HL-60/S4 (cell line): ENCODE data around the gene TINCR.
"Not testable (repeated sequence)": the region's sequence is repeated elsewhere in the genome, so short reads cannot be mapped to it uniquely, and the experiment has no call there.

Source experiments
- in situ Hi-C: fragments of 300-500 bp; cut with MboI; formaldehyde crosslinking; loops from 2 replicates; pipeline ENCODE4 v1.14.3; 2022; ENCODE audit warnings: low sequenced_read_pairs

Gene TINCR

DNA sequence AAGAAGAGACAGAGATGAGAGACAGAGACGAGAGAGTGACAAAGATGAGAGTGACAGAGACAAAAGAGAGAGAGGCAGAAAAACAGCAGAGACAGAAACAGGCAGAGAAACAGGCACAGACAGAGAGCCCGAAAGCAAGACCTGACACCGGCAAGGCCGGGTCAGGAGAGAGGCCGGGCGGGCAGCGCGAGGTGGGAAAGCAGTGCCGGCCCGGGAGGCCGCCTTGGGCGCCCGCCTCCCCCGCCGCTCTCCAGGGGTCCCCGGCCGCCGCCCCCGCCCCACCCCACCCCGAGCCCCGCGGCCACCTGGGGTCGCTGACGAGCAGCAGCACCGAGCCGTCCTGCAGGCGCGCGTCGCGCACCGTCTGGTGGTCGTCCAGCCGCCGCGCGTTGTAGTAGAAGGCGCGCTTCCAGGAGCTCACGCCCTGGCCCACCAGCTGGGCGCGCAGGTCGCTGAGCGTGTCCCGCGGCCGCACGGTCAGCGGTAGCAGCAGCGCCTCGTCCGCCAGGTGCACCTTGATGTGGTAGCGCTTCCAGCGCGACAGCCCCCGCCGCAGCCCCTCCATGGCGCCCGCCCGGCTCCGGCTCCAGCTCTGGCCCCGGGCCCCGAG, at the start of gene TINCR:
Gene TINCR (minus strand): TSS at position 594 of the 610 bp plus-strand sequence.
- in situ Hi-C loops = no loop called here

DNA sequence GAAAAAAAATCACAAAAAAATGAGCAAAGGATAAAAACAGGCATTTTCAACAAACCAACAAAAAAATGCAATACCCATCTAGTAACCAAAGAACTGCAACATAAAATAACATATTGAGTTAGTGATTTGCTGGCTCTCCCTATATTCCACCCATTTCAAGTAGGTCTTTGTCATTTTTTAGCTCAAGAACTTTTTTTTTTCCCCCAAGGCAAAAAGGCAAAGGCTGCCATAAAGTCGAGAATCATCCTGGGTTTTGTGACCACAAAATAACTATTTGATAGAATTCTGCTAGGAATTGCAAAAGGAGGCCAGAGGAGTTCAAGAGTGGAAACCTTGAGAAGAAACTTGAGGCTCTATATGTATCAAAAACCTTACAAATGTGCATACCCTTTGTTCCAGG, 49.3 kb upstream of the TINCR start:
- in situ Hi-C loops = no loop called here

DNA sequence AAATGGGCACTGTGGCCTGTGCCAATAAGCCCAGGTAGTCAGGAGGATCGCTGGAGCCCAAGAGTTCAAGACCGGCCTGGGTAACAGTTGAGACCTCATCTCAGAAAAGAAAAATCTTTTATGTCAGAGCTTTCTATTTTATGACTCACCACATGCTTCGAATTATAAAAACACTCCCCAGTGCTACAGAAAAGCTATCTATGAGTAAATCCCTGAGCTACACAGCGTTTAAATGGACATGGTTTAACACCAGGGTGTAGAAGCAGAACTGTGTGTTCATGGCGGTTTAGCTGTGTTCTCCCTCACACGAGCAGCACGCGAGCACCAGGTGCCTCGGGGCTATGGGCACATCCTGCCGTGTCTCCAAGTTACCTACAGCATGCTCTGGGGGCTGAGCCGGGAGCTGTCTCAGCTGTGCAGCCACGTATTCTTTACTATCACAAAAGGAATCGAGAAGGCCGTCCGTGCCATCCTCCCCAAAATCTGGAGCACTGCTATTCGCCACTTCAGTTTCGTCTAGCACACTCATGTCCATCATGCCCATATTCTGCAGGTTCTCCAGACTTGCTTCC, 48.1 kb upstream of the TINCR start:
- in situ Hi-C loops = no loop called here

GRCh38 chr19:5612891-5613865, 45.4 kb upstream of the TINCR start:
- in situ Hi-C loops = no loop called here

- in situ Hi-C loops = no loop called here
Observed at GRCh38 chr19:5609881-5610448, 42.2 kb upstream of the TINCR start.

DNA sequence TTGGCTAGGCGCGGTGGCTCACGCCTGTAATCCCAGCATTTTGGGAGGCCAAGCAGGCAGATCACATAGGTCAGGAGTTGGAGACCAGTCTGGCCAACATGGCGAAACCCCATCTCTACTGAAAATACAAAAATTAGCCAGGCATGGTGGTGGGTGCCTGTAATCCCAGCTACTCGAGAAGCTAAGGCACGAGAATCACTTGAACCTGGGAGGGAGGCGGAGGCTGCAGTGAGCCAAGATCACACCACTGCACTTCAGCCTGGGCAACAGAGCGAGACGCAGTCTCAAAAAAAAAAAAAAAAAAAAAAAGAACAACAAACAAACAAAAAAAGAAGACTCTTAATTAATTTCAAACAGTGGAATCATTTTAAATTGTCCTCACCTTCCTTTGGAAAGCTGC, 41.0 kb upstream of the TINCR start:
- in situ Hi-C loops = not testable (repeated sequence)

DNA sequence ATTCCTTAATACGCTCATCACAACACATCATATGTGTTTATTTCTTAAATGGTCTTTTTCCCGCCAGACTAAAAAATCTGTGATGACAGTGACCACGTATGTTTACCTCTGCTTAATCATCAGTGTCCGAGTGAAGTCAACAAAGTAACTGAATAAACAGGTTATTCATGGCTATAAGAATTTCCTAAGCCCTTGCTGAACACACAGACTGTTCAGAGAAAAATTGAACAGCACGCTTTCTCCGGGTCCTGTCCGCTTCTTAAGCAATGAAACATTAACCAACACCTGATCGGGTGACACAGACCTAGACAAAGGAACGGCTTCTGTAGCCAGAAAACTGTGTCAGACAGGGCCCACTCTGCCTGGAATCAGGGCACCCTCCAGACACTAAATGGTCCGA, 40.5 kb upstream of the TINCR start:
- in situ Hi-C loops = no loop called here

- in situ Hi-C loops = no loop called here
Observed at GRCh38 chr19:5607318-5608275, 39.8 kb upstream of the TINCR start.

DNA sequence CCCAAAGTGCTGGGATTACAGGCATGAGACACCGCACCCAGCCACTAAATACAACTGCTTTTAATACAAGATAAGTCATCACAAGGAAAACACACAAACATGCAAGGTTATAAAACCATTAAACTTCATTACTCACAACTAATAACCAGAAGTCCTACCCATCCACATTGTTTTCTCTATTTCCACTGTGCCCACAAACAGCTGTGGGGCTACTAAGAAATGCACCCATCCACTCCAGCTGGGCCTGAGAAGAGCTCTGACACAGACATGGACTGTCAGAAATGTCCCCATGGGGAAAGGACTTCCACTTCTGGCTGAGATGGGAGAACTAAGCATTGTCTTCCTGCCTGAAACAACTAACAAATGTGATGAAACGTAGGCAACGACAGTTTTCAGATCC, 37.6 kb upstream of the TINCR start:
- in situ Hi-C loops = no loop called here

GRCh38 chr19:5603626-5604025, 35.9 kb upstream of the TINCR start:
- in situ Hi-C loops = no loop called here

- in situ Hi-C loops = no loop called here
Observed at GRCh38 chr19:5600797-5601196, 33.0 kb upstream of the TINCR start.

GRCh38 chr19:5595745-5596144, 28.0 kb upstream of the TINCR start:
- in situ Hi-C loops = no loop called here

DNA sequence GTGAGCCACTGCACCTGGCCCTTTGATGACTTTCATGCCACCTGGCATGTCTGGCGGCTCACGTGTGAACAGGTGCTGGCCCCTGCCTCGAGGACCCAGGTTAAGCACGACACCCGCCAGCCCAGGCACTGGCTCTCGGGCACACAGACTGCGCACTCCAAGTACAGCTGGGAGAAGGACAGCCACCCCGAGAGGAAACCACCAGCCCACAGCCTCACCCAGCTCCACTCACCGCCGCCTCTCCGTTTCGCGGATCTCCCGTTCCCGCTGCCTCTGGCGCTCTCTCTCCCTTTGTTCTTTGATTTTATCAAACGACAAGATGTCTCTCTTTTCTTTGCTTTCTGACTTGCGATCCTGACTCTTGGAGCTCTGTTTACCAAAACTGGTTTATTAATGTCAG, 27.4 kb upstream of the TINCR start:
- in situ Hi-C loops = no loop called here

GRCh38 chr19:5594521-5594950, 26.8 kb upstream of the TINCR start:
- in situ Hi-C loops = no loop called here

DNA sequence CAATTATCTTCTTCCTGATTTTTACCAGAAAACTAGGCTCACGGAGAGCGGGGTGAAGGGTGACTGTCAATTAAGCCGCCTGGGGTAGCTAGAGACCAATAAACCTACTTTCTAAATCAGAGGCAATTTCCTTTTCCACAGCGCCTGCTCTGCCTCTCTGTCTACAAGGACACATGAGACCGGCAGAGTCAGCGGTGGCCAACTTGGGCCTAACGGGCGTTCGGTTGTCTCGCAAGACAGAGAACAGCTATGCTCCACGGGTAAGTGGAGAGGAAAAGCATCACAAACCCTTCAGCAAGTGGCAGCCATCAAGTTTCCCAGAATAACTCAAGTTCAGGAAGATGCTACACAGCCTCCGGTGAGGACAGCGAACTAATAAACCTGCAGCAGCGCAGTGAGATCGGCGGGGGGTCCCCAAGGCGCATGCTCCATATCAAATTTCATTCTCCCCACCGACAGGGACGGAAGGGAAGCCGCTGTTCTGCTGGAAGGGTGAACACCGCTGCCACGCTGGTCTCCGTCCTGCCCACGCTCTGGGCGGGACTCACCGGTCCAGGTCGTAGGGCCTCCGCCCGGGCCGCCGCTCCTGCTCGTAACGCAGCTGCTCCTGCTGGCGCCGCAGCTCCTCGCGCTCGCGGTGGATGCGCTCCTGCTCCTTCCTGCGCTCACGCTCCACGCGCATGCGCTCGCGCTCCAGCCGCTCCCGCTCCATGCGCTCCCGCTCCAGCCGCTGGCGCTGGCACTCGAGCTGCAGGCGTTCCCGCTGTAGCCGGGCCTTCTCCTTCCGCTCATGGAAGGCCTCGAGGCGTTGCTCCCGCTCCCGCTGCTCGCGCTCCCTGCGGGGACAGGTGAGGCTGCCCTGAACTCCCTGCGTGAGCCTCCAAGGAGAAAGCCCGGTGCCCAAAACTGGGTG, 25.8 kb upstream of the TINCR start:
- in situ Hi-C loops = no loop called here

GRCh38 chr19:5592531-5593342, 25.0 kb upstream of the TINCR start:
- in situ Hi-C loops = no loop called here

DNA sequence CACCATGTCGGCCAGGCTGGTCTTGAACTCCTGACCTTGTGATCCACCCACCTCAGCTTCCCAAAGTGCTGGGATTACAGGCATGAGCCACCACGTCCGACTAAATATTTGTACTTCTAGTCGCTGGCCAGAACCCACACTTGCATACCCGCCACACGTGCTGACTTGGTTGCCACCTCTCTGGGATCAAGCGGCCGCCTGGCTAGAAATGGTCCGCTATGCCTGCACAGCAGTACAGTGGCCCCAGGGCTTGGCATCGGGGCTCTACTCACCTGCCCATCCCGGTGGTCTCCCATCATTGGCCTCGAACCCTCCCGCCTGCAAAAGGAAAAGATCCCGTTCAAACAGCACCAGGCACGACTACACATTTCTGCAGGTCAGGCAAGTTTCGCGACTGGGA, 23.7 kb upstream of the TINCR start:
- in situ Hi-C loops = no loop called here

GRCh38 chr19:5590865-5591154, 23.1 kb upstream of the TINCR start:
- in situ Hi-C loops = no loop called here
